K562 (cell line): ENCODE measurements around the gene KIAA0513. TPM values are rescaled to one million over a fixed set of nuclear protein-coding genes. Genes with fewer than 3 reads are reported as not detected.

ENCODE experiments used
- FUS ChIP-seq: fragments of 200-400 bp; formaldehyde crosslinking; optimal IDR thresholded peaks from 2 replicates; pipeline ENCODE3; 2017; ENCODE audit warnings: low read depth, low read length
- GTF2E2 ChIP-seq: fragments of 200-800 bp; sonication (Bioruptor generic); IDR thresholded peaks from 2 replicates; pipeline ENCODE4 v1.6.1; 2016; ENCODE audit warnings: missing genetic modification characterization, missing compliant biosample characterization
- IFI16 ChIP-seq: fragments of 250-450 bp; sonication (Bioruptor Pico); IDR thresholded peaks from 2 replicates; pipeline ENCODE4 v2.1.2; 2022; ENCODE audit warnings: mild to moderate bottlenecking, inconsistent platforms
- PHF8 ChIP-seq: fragments of 200-600 bp; sonication (generic); IDR thresholded peaks from 2 replicates; pipeline ENCODE4 v1.6.1; 2012; ENCODE audit warnings: mixed run types, mild to moderate bottlenecking, inconsistent platforms, low read length, moderate library complexity, borderline replicate concordance
- RBM25 ChIP-seq: fragments of 200-400 bp; formaldehyde crosslinking; IDR thresholded peaks from 2 replicates; pipeline ENCODE4 v1.6.1; 2018; ENCODE audit warnings: low read length, low read depth, moderate library complexity; ENCODE audit not compliant: severe bottlenecking
- RCOR1 ChIP-seq, 2 experiments: IDR thresholded peaks; 2 replicates each; pipeline ENCODE4 v1.6.1; 2012; ENCODE audit warnings: low read depth in 2 of 2, low read length in 2 of 2, borderline replicate concordance in 1 of 2, improper control_type of control experiment in 1 of 2
- REST ChIP-seq, 2 experiments: fragments of 450-650 bp; formaldehyde crosslinking in 1 of 2; IDR thresholded peaks; 2 replicates each; pipeline versions ENCODE4 v1.4.0 to v1.6.1; 2014 to 2020; ENCODE audit warnings: mild to moderate bottlenecking in 2 of 2, borderline replicate concordance in 1 of 2, low read depth in 1 of 2
- SMC3 ChIP-seq: conservative IDR thresholded peaks from 2 replicates; pipeline ENCODE4 v1.6.1; 2011; ENCODE audit warnings: low read depth, low read length, improper control_type of control experiment; ENCODE audit not compliant: insufficient read depth
- SRF ChIP-seq, 2 experiments: fragments of 250-450, 450-650 bp in 1 of 2; sonication (Bioruptor Pico) in 1 of 2; sonication (generic) in 1 of 2; formaldehyde crosslinking; IDR thresholded peaks; 2 replicates each; pipeline versions ENCODE4 v1.5.0 to v1.5.1; 2020 to 2022; ENCODE audit warnings: mild to moderate bottlenecking in 1 of 2, missing genetic modification reagents in 1 of 2
- TCF7 ChIP-seq: sonication (generic); IDR thresholded peaks from 2 replicates; pipeline ENCODE4 v1.6.1; 2016; ENCODE audit warnings: antibody characterized with exemption, borderline replicate concordance
- ZEB2 ChIP-seq: fragments of 450-650 bp; IDR thresholded peaks from 2 replicates; pipeline ENCODE4 v1.6.1; 2016
- ZHX1 ChIP-seq: fragments of 150-350 bp; conservative IDR thresholded peaks from 2 replicates; pipeline ENCODE4 v1.6.1; 2014; ENCODE audit warnings: low read length
- ZNF239 ChIP-seq: fragments of 250-450 bp; sonication (Bioruptor Pico); IDR thresholded peaks from 2 replicates; pipeline ENCODE4 v1.4.0; 2020; ENCODE audit warnings: mild to moderate bottlenecking
- ZNF395 ChIP-seq: fragments of 200-800 bp; sonication (Bioruptor generic); IDR thresholded peaks from 2 replicates; pipeline ENCODE4 v1.6.1; 2017; ENCODE audit warnings: missing genetic modification characterization, missing compliant biosample characterization
- ZNF699 ChIP-seq: fragments of 250-450 bp; sonication (Bioruptor Pico); IDR thresholded peaks from 2 replicates; pipeline ENCODE4 v1.8.0; 2021; ENCODE audit warnings: mild to moderate bottlenecking, moderate library complexity; ENCODE audit not compliant: insufficient replicate concordance
- polyA plus RNA-seq, 8 experiments: library from polyadenylated mRNA; depleted of rRNA in 4 of 8; stranded (reverse) in 5 of 8; unstranded in 3 of 8; fragments of >200 nt; fragmentation: Nextera tagmentation in 2 of 8; fragmentation: Illumina TruSeq in 1 of 8; extraction: Ambion mirVana in 2 of 8; extraction: Trizol in 1 of 8; gene quantifications; 2 replicates each; pipeline versions ENCODE4 v1.2.1 to v1.2.3, GENCODE V29; 2011 to 2014; ENCODE audit warnings: inconsistent platforms in 1 of 8, missing spikeins in 1 of 8
- total RNA-seq, 7 experiments: library from RNA; depleted of rRNA in 6 of 7; stranded (reverse); fragments of >200 nt in 6 of 7; fragmentation: Illumina TruSeq in 2 of 7; extraction: Trizol in 2 of 7; gene quantifications; 2 replicates each; pipeline versions ENCODE4 v1.2.1 to v1.2.3, GENCODE V29; 2011 to 2021; ENCODE audit warnings: low replicate concordance in 1 of 7

The KIAA0513 gene
- total and polyA plus RNA-seq, 9 of the 15 experiments (the other 6 are each of a cell fraction or from before 2014, with no cell fraction given), result 0.18 to 13.7 (median 10.2) TPM

GRCh38 chr16:85047867-85048455 is 20.4 kb downstream of the KIAA0513 start (continued):
- no peak for TF ChIP-seq REST (IDR thresholded peaks at IDR 0.05; ENCODE audit: borderline replicate concordance)
- TF ChIP-seq REST (CRISPR knock-in tag; IDR thresholded peaks at IDR 0.05; ENCODE audit: low read depth), result 0 out of 2 replicates have a peak, but pooled peaks have one; percentile 32
- no peak for TF ChIP-seq SMC3
- TF ChIP-seq RCOR1 (IDR thresholded peaks at IDR 0.05; ENCODE audit: borderline replicate concordance in 1 of 2, low read depth in 2 of 2, low read length in 2 of 2), result 0 out of 4 replicates have a peak, but pooled peaks of 1 of the 2 experiments have one; percentile 17
- TF ChIP-seq ZEB2, result peak; percentile 54; the same call in 1 of the 2 replicates
- TF ChIP-seq ZNF239 (CRISPR knock-in tag), result 0 out of 2 replicates have a peak, but pooled peaks have one; percentile 23
- no peak for TF ChIP-seq PHF8
- TF ChIP-seq ZHX1, result no peak
- no peak for TF ChIP-seq ZNF699
- TF ChIP-seq TCF7, result 0 out of 2 replicates have a peak, but pooled peaks have one; percentile 16
- no peak for TF ChIP-seq GTF2E2 (tag)
- no peak for TF ChIP-seq IFI16 (CRISPR knock-in tag)
- TF ChIP-seq RBM25, result no peak
- peak; percentile 71; the same call in 1 of the 2 replicates for TF ChIP-seq ZNF395
- no peak for TF ChIP-seq FUS
- 0 out of 4 replicates have a peak, but pooled peaks of 1 of the 2 experiments have one; percentile 28 for TF ChIP-seq SRF (CRISPR knock-in tag; IDR thresholded peaks at IDR 0.05)
